AG09319 (cell line): ENCODE data around the gene HNRNPC.
"Not testable (repeated sequence)": the region's sequence is repeated elsewhere in the genome, so short reads cannot be mapped to it uniquely, and the experiment has no call there.

Experiments used
- DNase-seq: peaks from one replicate; pipeline ENCODE4 v3.0.0-alpha.2; 2010; ENCODE audit warnings: low read depth; ENCODE audit errors: extremely low read depth
- CTCF ChIP-seq: IDR thresholded peaks from 2 replicates; pipeline ENCODE4 v1.5.1; 2011; ENCODE audit warnings: low read depth, mild to moderate bottlenecking, inconsistent platforms, low read length, moderate library complexity

HNRNPC gene

GRCh38 chr14:21308132-21308478 lies 38.9 kb upstream of the HNRNPC start:
- no peak for TF ChIP-seq CTCF
- DNase-seq = no peak

DNA sequence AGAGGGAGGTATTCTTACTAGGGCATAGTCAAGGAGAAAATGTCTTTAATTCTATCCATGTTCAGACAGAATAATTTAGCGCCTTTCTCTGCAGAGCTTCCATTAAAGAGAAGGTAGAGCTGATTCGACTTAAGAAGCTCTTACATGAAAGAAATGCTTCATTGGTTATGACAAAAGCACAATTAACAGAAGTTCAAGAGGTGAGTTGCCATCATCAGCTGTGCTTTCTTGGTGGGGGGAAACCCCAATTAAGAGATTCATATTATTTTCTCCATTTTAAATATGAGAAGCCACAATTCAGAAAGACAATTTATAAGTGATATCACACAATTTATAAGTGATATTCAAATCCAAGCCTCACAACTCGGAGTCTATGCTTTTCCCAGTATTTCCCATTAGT lies 38.4 kb upstream of the HNRNPC start:
- no peak for TF ChIP-seq CTCF
- no peak for DNase-seq

DNA sequence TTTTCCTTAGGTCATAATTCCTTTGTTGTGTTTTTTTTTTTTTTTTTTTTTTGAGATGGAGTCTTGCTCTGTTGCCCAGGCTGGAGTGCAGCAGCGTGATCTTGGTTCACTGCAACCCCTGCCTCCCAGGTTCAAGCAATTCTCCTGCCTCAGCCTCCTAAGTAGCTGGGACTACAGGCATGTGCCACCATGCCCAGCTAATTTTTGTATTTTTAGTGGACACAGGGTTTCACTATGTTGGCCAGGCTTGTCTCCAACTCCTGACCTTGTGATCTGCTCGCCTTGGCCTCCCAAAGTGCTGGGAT lies 33.5 kb upstream of the HNRNPC start:
- not testable (repeated sequence) for DNase-seq

GRCh38 chr14:21302013-21302835 lies 33.0 kb upstream of the HNRNPC start:
- DNase-seq = no peak
- TF ChIP-seq CTCF = no peak

GRCh38 chr14:21300892-21301291 lies 31.6 kb upstream of the HNRNPC start:
- no peak for DNase-seq
- no peak for TF ChIP-seq CTCF

GRCh38 chr14:21299562-21300130 lies 30.4 kb upstream of the HNRNPC start:
- TF ChIP-seq CTCF = no peak
- DNase-seq = no peak

- DNase-seq = no peak
- TF ChIP-seq CTCF = no peak
Observed at GRCh38 chr14:21298358-21298757, 29.1 kb upstream of the HNRNPC start.

DNA sequence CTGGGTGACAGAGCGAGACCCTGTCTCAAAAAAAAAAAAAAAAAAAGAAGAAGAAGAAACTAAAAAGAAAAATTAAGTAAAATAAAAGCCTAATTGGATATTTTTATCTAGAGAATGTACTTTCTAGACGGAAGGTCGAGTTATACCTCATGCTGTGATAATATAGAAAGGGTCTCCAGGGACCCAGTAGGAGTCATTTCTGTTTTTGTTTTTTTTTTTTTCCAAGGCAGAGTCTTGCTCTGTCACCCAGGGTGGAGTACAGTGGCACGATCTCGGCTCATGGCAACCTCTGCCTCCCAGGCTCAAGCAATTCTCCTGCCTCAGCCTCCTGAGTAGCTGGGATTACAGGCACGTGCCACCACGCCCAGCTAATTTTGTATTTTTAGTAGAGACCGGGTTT lies 24.8 kb upstream of the HNRNPC start:
- not testable (repeated sequence) for DNase-seq
